HepG2 (cell line): ENCODE measurements around the gene DCAF4L1.

Experiments
- EP300 ChIP-seq, 3 experiments: sonication (generic) in 1 of 3; formaldehyde crosslinking in 1 of 3; IDR thresholded peaks; 2 replicates each; pipeline versions ENCODE4 v1.5.1 to v1.6.1; 2011 to 2020; ENCODE audit warnings: low read depth in 2 of 3, low read length in 2 of 3, borderline replicate concordance in 1 of 3, improper control_type of control experiment in 1 of 3, mild to moderate bottlenecking in 1 of 3, missing genetic modification reagents in 1 of 3, moderate library complexity in 1 of 3
- HMG20A ChIP-seq: IDR thresholded peaks from 2 replicates; pipeline ENCODE4 v1.6.1; 2016; ENCODE audit warnings: borderline replicate concordance
- RAD51 ChIP-seq: fragments of 450-650 bp; IDR thresholded peaks from 2 replicates; pipeline ENCODE4 v1.6.1; 2016; ENCODE audit warnings: borderline replicate concordance
- SMAD3 ChIP-seq: sonication (generic); formaldehyde crosslinking; IDR thresholded peaks from 2 replicates; pipeline ENCODE4 v1.4.0; 2020; ENCODE audit warnings: missing genetic modification reagents
- ZSCAN31 ChIP-seq: sonication (generic); formaldehyde crosslinking; IDR thresholded peaks from 2 replicates; pipeline ENCODE4 v1.5.0; 2020; ENCODE audit warnings: low read depth, mild to moderate bottlenecking, missing genetic modification reagents
- TF ChIP-seq, protein P1 (sequence below): sonication (generic); formaldehyde crosslinking; IDR thresholded peaks from 2 replicates; pipeline ENCODE4 v1.4.0; 2020; ENCODE audit warnings: missing genetic modification reagents, mild to moderate bottlenecking, borderline replicate concordance
- TF ChIP-seq, protein P2 (sequence below): sonication (generic); formaldehyde crosslinking; IDR thresholded peaks from 2 replicates; pipeline ENCODE4 v1.5.0; 2020; ENCODE audit warnings: mild to moderate bottlenecking, missing genetic modification reagents, moderate library complexity

DNA sequence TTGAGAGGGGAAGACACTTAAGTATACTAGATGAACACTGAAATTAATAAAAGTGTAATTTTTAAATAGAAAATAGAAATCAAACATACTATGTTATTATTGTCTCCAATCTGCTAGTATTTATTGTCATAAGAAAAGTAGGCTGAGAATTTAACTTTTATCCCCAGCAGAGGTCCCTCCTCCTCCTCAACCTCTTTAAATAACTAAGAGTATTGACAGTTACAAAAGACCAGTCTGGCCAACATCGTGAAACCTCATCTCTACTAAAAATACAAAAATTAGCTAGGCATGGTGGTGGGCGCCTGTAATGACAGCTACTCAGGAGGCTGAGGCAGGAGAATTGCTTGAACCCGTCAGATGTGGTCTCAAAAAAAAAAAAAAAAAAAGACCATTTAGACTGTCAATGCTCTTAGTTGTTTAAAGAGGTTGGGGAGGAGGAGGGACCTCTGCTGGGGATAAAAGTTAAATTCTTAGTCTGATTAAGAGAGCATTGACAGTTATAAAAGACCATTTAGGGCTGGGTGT lies 13.0 kb downstream of the DCAF4L1 start:
- TF ChIP-seq SMAD3 (CRISPR knock-in tag) = no peak
- no peak for TF ChIP-seq EP300 (IDR thresholded peaks at IDR 0.05; ENCODE audit: low read depth in 2 of 2, low read length in 2 of 2)
- TF ChIP-seq EP300 (CRISPR knock-in tag; IDR thresholded peaks at IDR 0.05; ENCODE audit: borderline replicate concordance) = no peak
- TF ChIP-seq RAD51 = no peak
- TF ChIP-seq, protein P1, sequence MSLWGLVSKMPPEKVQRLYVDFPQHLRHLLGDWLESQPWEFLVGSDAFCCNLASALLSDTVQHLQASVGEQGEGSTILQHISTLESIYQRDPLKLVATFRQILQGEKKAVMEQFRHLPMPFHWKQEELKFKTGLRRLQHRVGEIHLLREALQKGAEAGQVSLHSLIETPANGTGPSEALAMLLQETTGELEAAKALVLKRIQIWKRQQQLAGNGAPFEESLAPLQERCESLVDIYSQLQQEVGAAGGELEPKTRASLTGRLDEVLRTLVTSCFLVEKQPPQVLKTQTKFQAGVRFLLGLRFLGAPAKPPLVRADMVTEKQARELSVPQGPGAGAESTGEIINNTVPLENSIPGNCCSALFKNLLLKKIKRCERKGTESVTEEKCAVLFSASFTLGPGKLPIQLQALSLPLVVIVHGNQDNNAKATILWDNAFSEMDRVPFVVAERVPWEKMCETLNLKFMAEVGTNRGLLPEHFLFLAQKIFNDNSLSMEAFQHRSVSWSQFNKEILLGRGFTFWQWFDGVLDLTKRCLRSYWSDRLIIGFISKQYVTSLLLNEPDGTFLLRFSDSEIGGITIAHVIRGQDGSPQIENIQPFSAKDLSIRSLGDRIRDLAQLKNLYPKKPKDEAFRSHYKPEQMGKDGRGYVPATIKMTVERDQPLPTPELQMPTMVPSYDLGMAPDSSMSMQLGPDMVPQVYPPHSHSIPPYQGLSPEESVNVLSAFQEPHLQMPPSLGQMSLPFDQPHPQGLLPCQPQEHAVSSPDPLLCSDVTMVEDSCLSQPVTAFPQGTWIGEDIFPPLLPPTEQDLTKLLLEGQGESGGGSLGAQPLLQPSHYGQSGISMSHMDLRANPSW (CRISPR knock-in tag) = no peak
- TF ChIP-seq, protein P2, sequence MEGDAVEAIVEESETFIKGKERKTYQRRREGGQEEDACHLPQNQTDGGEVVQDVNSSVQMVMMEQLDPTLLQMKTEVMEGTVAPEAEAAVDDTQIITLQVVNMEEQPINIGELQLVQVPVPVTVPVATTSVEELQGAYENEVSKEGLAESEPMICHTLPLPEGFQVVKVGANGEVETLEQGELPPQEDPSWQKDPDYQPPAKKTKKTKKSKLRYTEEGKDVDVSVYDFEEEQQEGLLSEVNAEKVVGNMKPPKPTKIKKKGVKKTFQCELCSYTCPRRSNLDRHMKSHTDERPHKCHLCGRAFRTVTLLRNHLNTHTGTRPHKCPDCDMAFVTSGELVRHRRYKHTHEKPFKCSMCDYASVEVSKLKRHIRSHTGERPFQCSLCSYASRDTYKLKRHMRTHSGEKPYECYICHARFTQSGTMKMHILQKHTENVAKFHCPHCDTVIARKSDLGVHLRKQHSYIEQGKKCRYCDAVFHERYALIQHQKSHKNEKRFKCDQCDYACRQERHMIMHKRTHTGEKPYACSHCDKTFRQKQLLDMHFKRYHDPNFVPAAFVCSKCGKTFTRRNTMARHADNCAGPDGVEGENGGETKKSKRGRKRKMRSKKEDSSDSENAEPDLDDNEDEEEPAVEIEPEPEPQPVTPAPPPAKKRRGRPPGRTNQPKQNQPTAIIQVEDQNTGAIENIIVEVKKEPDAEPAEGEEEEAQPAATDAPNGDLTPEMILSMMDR (CRISPR knock-in tag) = no peak
- no peak for TF ChIP-seq HMG20A (CRISPR knock-in tag)
- TF ChIP-seq ZSCAN31 (CRISPR knock-in tag) = no peak
